T-cell (primary cell): ENCODE data around the gene RBM20. TPM values are rescaled to one million over a fixed set of nuclear protein-coding genes. Genes with fewer than 3 reads are reported as not detected.

Source experiments
- ATAC-seq, 4 experiments: fragments of 200-7000 bp in 3 of 4; fragments of 150-1000 bp in 1 of 4; cut with Tn5 transposase; replicated peaks in 1 of 4; 1 replicate in 3 of 4; 2 replicates in 1 of 4; pipeline ENCODE4 v1.10.0; 2021; ENCODE audit warnings: moderate library complexity in 3 of 4, mild to moderate bottlenecking in 2 of 4, moderate number of reproducible peaks in 1 of 4
- CTCF ChIA-PET, 2 donors: fragments of 300-600 bp; sonication (Branson Sonifier 250); formaldehyde crosslinking; loops; one replicate each; lab custom pipeline; 2022; ENCODE audit warnings: antibody characterized with exemption in 2 of 2; lab: Charles Lee
- POLR2A ChIA-PET, 2 donors: fragments of 300-600 bp; sonication (Branson Sonifier 250); formaldehyde crosslinking; loops; one replicate each; lab custom pipeline; 2022; ENCODE audit warnings: antibody characterized with exemption in 2 of 2; lab: Charles Lee
- DNase-seq, 35 experiments: peaks; one replicate each; pipeline versions ENCODE4 v3.0.0 to v3.0.0-alpha.2; 2013 to 2023
- H3K27ac ChIP-seq: one replicate; pipeline ENCODE4 v1.5.1; 2013; ENCODE audit warnings: low read length
- H3K27me3 ChIP-seq, 2 experiments: replicated peaks in 1 of 2; 1 replicate in 1 of 2; 2 replicates in 1 of 2; pipeline versions ENCODE4 v1.6.1 to v1.7.0; 2013; ENCODE audit warnings: low read length in 1 of 2, mixed read lengths in 1 of 2; ENCODE audit not compliant: control insufficient read depth in 2 of 2, insufficient read depth in 2 of 2; ENCODE audit errors: extremely low read depth in 1 of 2
- H3K36me3 ChIP-seq, 2 donors: 1 replicate in 1 of 2; 2 replicates in 1 of 2; pipeline versions ENCODE4 v1.6.1 to v1.7.0; 2013; ENCODE audit warnings: low read length in 1 of 2; ENCODE audit not compliant: control insufficient read depth in 2 of 2, insufficient read depth in 1 of 2; ENCODE audit errors: extremely low read depth in 1 of 2
- H3K4me1 ChIP-seq, 2 experiments: 1 replicate in 1 of 2; 2 replicates in 1 of 2; pipeline versions ENCODE4 v1.6.1 to v1.7.0; 2013; ENCODE audit warnings: low read length in 2 of 2, mixed read lengths in 1 of 2; ENCODE audit not compliant: insufficient read depth in 2 of 2, control insufficient read depth in 1 of 2; ENCODE audit errors: extremely low read depth in 1 of 2
- H3K4me3 ChIP-seq, 2 donors: 1 replicate in 1 of 2; 2 replicates in 1 of 2; pipeline versions ENCODE4 v1.5.1 to v1.7.0; 2013; ENCODE audit warnings: mild to moderate bottlenecking in 2 of 2, low read length in 1 of 2, moderate library complexity in 1 of 2; ENCODE audit not compliant: control insufficient read depth in 1 of 2; ENCODE audit errors: extremely low read depth in 1 of 2
- H3K9me3 ChIP-seq: 2 replicates; pipeline ENCODE4 v1.7.0; 2013
- H3K27ac Mint-ChIP-seq, 2 donors: one replicate each; pipeline ENCODE4 v1.8.0; 2020 to 2021; ENCODE audit warnings: mild to moderate bottlenecking in 2 of 2, mixed read lengths in 2 of 2
- H3K27me3 Mint-ChIP-seq, 2 donors: one replicate each; pipeline ENCODE4 v1.8.0; 2021 to 2022; ENCODE audit warnings: mixed read lengths in 2 of 2
- H3K36me3 Mint-ChIP-seq: one replicate; pipeline ENCODE4 v1.8.0; 2021; ENCODE audit warnings: mixed read lengths
- H3K4me1 Mint-ChIP-seq, 3 donors: one replicate each; pipeline ENCODE4 v1.8.0; 2020 to 2022; ENCODE audit warnings: mixed read lengths in 3 of 3, mild to moderate bottlenecking in 1 of 3
- H3K4me3 Mint-ChIP-seq, 3 donors: one replicate each; pipeline ENCODE4 v1.8.0; 2020 to 2022; ENCODE audit warnings: mild to moderate bottlenecking in 3 of 3, mixed read lengths in 3 of 3, moderate library complexity in 3 of 3
- H3K9me3 Mint-ChIP-seq, 3 donors: one replicate each; pipeline ENCODE4 v1.8.0; 2020 to 2022; ENCODE audit warnings: mixed read lengths in 3 of 3
- WGBS: methylation state at CpG from one replicate; pipeline ENCODE4 v1.1.5; 2013; ENCODE audit warnings: missing lambda C conversion rate; ENCODE audit not compliant: insufficient coverage; 5-methylcytosine and 5-hydroxymethylcytosine counted together
- total RNA-seq, 35 experiments: library from RNA in 6 of 35; stranded (reverse) in 6 of 35; fragments of 120-200 nt in 1 of 35; gene quantifications; one replicate each; pipeline versions ENCODE4 v1.2.1 to v1.2.4 and lab custom pipeline; 2013 to 2026

RBM20 gene
- total RNA-seq, 5 donors from 2014 or later (not counting 1 experiment from before 2014, with no cell fraction given): 0.09 to 3.0 (median 0.33) TPM

DNA sequence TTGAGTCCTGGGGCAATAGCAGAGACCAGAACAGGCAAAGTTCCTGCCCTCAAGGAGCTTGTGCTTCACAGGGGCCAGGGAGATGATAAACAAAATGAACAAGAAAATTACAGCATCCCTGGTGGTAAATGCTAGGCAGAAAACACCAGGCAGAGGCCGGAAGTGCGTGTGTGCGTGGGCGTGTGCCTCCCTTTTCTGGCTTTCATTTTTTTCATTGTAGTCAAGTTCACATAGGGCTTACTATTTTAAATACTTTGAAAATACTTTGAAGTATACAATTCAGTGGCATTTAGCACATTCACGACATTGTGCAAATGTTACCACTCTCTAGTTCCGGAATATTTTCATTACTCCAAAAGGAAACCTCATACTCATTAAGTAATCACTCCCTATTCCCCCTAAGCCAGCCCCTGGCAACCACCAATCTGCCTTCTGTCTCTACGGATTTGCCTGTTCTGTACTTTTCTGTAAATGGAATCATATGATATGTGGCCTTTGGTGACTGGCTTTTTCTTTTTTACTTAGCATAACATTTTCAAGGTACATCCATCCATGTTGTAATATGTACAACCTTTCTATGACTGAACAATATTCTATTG lies 139.5 kb downstream of the RBM20 start:
- POLR2A ChIA-PET: no interaction called here
- Mint-ChIP-seq H3K27me3 (no peaks in the 10 kb centered on the region), H3K27ac (peak overlapping the region; percentile 90 to 94), H3K36me3 (no peaks in the 10 kb centered on the region), H3K9me3 (no peaks in the 10 kb centered on the region), H3K4me1 (peaks cover 34 to 48% (median 35%) of the 10 kb centered on the region in 3 donors), H3K4me3 (peak overlapping the region in 2 of 3 donors; percentile 10 to 56)
- Histone ChIP-seq H3K9me3 (no peaks in the 10 kb centered on the region), H3K4me1 (peaks cover 25 to 31% of the 10 kb centered on the region in 2 experiments), H3K27ac (peak overlapping the region; percentile 82), H3K4me3 (no peak overlapping the region), H3K27me3 (peaks cover 0 to 4% of the 10 kb centered on the region in 2 experiments), H3K36me3 (no peaks in the 10 kb centered on the region)
- WGBS: no CpG with 5 or more reads among the region's 7 CpGs
- ATAC-seq: peak; percentile 82 to 95 (median 86)
- CTCF ChIA-PET: interaction anchor here in 1 of 2 donors (1.2 kb wide), 1 partner anchor 19 kb away, joined by 4 read pairs; no protein-coding TSS in a partner anchor
- peak; percentile 31 to 92 (median 80) for DNase-seq

DNA sequence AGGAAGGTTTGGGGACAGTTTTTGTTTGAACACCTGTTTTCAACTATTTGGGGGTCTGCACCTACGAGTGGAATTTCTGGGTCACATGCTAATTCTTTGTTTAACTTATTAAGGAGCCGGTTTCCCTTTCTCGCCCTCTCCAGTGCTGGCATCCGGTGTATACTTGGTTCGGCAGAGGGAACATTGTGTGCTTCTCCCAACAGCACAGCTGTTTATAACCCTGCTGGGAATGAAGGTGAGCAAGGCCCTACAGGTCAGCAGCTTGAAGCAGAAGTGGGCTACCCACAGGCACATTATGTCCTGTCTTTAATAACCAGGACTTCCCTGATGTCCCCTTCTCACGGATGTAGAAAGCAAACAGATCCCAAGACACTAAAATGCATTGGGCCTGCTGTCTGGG lies 140.1 kb downstream of the RBM20 start:
- H3K9me3 Mint-ChIP-seq: no peaks in the 10 kb centered on the region
- Histone ChIP-seq H3K36me3 (no peaks in the 10 kb centered on the region), H3K9me3 (no peaks in the 10 kb centered on the region), H3K27me3 (peaks cover 0 to 4% of the 10 kb centered on the region in 2 experiments), H3K27ac (peak overlapping the region; percentile 82), H3K4me3 (no peak overlapping the region), H3K4me1 (peaks cover 25 to 31% of the 10 kb centered on the region in 2 experiments)
- no peak for DNase-seq
- peaks cover 34 to 42% (median 35%) of the 10 kb centered on the region in 3 donors for H3K4me1 Mint-ChIP-seq
- no peaks in the 10 kb centered on the region for H3K36me3 Mint-ChIP-seq
- no peaks in the 10 kb centered on the region for H3K27me3 Mint-ChIP-seq
- ChIA-PET CTCF (no interaction called here), POLR2A (no interaction called here)
- 86% methylated on average over 6 of the region's 6 CpGs for WGBS
- H3K4me3 Mint-ChIP-seq: peak overlapping the region in 1 of 3 donors; percentile 10
- peak overlapping the region; percentile 90 to 94 for H3K27ac Mint-ChIP-seq
- ATAC-seq: no peak

DNA sequence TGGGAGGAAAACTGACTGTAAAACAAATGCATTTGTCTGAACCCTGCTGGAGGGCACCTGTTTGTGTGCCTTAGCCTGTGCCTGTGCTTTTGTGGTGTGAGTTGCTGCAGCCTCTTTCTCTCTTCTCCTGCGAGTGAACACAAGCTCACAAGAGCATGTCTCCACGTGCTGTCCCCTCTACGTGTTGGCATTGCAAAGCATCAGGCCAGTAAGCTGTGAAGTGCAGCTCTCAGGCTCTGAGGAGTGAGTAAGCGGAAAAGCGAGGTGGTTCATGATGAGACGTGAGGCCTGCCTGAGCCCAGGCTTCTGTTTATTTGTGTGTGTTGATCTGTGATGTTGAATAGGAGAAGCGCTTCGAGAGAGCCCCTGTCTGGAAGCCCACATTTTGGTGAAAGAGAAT lies 142.0 kb downstream of the RBM20 start:
- no peaks in the 10 kb centered on the region for H3K9me3 Mint-ChIP-seq
- H3K4me1 Mint-ChIP-seq: peaks cover 30 to 31% (median 30%) of the 10 kb centered on the region in 3 donors
- Histone ChIP-seq H3K27me3 (no peaks in the 10 kb centered on the region), H3K4me3 (no peak overlapping the region), H3K36me3 (no peaks in the 10 kb centered on the region), H3K9me3 (no peaks in the 10 kb centered on the region), H3K4me1 (peaks cover 25 to 31% of the 10 kb centered on the region in 2 experiments), H3K27ac (no peak overlapping the region)
- WGBS: 77% methylated on average over 7 of the region's 8 CpGs
- ChIA-PET POLR2A (interaction anchor here (0.5 to 1.0 kb wide), 6 partner anchors 12 to 236 kb away, joined by 3 to 4 read pairs (median 3); partner anchors contain the start of genes BBIP1 (in 1 of the 2) and SHOC2 (in 1 of the 2)), CTCF (interaction anchor here (0.6 to 0.7 kb wide), 2 partner anchors 18 to 71 kb away, joined by 3 to 4 read pairs; no protein-coding TSS in a partner anchor)
- ATAC-seq (no peak), DNase-seq (no peak)
- peak overlapping the region; percentile 40 to 55 for H3K27ac Mint-ChIP-seq
- no peaks in the 10 kb centered on the region for H3K36me3 Mint-ChIP-seq
- no peak overlapping the region for H3K4me3 Mint-ChIP-seq
- H3K27me3 Mint-ChIP-seq: no peaks in the 10 kb centered on the region

DNA sequence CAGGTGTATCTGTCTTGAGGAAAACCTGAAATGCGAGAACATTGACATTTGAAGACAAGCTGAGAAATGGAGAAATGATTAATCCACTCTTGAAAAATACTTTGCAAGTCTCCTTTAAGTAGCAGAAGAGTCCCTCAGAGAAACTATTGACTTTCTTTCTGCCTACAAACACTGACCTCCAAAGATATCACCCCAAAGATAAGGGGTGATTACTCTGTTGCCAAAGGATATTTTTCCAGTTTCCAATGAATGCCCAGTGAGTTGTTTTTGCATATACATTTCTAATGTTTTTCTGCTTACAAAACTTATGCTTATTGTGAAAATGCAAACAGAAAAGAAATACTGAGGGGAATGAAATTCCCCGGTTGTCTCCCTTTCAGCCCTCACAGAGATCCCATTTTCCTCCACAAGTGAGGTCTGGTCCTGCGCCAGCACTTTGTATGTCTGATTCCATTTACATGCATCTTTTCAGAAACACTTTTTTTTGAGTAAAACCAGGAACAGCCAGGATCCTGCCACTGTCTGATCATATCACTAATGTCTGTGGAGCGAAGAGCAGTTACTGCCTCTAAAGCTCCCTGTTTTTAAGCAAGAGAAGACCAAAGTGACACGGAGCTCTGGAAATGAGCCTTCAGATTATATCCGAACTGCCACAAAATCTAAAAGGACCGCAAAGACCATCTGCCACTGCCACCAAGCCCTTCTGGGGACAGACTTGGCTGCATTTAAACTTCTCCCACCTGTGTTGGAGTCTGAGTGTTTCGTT lies 144.7 kb downstream of the RBM20 start:
- no peaks in the 10 kb centered on the region for H3K27me3 ChIP-seq
- peaks cover 18 to 21% of the 10 kb centered on the region in 2 experiments for H3K4me1 ChIP-seq
- H3K27ac Mint-ChIP-seq: no peak overlapping the region
- H3K4me3 ChIP-seq: no peak overlapping the region
- ATAC-seq (no peak), DNase-seq (no peak)
- no peaks in the 10 kb centered on the region for H3K36me3 Mint-ChIP-seq
- no peak overlapping the region for H3K4me3 Mint-ChIP-seq
- H3K9me3 ChIP-seq: no peaks in the 10 kb centered on the region
- no peaks in the 10 kb centered on the region for H3K36me3 ChIP-seq
- ChIA-PET POLR2A (no interaction called here), CTCF (no interaction called here)
- 100% methylated on average over 1 of the region's 8 CpGs for WGBS
- no peaks in the 10 kb centered on the region for H3K27me3 Mint-ChIP-seq
- H3K9me3 Mint-ChIP-seq: no peaks in the 10 kb centered on the region
- H3K27ac ChIP-seq: no peak overlapping the region
- H3K4me1 Mint-ChIP-seq: peaks cover 18 to 21% (median 19%) of the 10 kb centered on the region in 3 donors

DNA sequence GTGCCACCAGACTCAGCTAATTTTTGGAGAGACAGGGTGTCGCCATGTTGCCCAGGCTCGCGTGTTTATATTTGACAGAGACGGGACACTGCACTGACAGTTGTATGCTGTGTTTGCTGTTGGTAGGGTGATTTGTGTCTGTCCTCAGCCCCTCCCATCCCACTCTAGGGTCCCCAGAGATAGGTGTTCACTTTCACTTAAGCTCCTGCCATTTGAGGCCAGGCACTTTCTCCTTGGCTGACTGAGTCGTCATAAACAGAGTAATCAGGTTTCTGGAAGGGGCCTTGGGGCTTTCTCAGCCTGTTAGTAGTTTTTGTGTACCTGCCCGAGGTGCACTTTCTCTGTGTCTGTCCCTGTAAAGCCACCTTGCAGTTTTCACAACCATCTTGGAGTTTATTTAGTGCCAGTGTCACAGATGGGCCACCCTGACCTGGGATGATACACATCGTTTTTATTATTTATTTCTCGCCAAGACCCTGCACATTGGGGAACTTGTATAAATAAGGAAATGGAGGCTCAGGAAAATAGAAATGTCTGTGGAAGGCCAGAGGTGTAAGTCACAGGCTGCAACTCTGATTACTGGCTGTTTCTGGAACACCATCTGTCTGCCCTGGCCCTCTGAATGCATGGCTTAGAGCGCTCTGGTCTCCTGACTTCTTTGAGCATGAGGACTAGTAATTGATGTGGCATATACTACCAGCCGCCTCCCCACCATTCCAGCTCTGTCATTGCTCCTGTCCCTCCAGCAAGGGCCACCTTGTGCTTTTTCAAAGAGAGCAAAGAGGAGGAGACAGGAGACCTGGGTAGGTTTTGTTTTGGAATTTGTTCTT lies 145.7 kb downstream of the RBM20 start:
- ChIA-PET CTCF (no interaction called here), POLR2A (no interaction called here)
- H3K27ac ChIP-seq: no peak overlapping the region
- no peak overlapping the region for H3K4me3 ChIP-seq
- no peak overlapping the region for H3K27ac Mint-ChIP-seq
- H3K9me3 Mint-ChIP-seq: no peaks in the 10 kb centered on the region
- no peaks in the 10 kb centered on the region for H3K27me3 ChIP-seq
- H3K4me3 Mint-ChIP-seq: no peak overlapping the region
- no peaks in the 10 kb centered on the region for H3K36me3 ChIP-seq
- H3K36me3 Mint-ChIP-seq: no peaks in the 10 kb centered on the region
- DNase-seq (no peak), ATAC-seq (no peak)
- WGBS: 95% methylated on average over 3 of the region's 10 CpGs
- H3K4me1 Mint-ChIP-seq: peaks cover 10 to 15% (median 11%) of the 10 kb centered on the region in 3 donors
- peaks cover 11% of the 10 kb centered on the region in 2 experiments for H3K4me1 ChIP-seq
- H3K9me3 ChIP-seq: no peaks in the 10 kb centered on the region
- H3K27me3 Mint-ChIP-seq: no peaks in the 10 kb centered on the region
